ENCODE results near the gene KRTAP3-3.

DNA sequence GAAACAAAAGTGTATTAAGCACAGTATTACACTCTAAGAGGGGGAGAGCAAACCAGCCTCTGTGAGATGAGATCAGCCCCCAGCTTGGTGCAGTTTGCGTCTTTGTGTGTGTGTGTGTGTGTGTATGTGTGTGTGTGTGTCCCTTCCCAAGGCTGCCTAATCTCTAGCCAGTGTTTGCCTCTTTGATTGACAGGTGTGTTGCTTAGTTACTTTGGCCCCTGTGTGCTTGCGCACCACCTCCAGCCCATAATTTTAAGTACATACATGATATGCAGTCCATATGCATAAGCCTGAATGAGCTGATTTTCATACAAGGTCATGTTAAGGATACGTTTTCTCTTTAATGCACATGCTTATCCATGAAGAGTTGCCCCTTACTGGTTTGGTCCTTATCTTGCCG, 7.8 kb upstream of the KRTAP3-3 start:
- TF ChIP-seq, protein P1, sequence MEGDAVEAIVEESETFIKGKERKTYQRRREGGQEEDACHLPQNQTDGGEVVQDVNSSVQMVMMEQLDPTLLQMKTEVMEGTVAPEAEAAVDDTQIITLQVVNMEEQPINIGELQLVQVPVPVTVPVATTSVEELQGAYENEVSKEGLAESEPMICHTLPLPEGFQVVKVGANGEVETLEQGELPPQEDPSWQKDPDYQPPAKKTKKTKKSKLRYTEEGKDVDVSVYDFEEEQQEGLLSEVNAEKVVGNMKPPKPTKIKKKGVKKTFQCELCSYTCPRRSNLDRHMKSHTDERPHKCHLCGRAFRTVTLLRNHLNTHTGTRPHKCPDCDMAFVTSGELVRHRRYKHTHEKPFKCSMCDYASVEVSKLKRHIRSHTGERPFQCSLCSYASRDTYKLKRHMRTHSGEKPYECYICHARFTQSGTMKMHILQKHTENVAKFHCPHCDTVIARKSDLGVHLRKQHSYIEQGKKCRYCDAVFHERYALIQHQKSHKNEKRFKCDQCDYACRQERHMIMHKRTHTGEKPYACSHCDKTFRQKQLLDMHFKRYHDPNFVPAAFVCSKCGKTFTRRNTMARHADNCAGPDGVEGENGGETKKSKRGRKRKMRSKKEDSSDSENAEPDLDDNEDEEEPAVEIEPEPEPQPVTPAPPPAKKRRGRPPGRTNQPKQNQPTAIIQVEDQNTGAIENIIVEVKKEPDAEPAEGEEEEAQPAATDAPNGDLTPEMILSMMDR (conservative IDR thresholded peaks at IDR 0.05; ENCODE audit: low read depth, low read length), result no peak
- no peak for TF ChIP-seq EZH2 (IDR thresholded peaks at IDR 0.05; ENCODE audit: borderline replicate concordance, low read depth, low read length, poor library complexity, severe bottlenecking)
